HG03045 (cell line): Measurements from ENCODE around the gene ITIH2.
"Not testable (repeated sequence)": the region's sequence is repeated elsewhere in the genome, so short reads cannot be mapped to it uniquely, and the experiment has no call there.

Experiments used
- ATAC-seq: cut with Tn5 transposase; IDR thresholded peaks from one replicate; pipeline ENCODE4 v1.9.1; 2021; ENCODE audit warnings: mild to moderate bottlenecking, moderate library complexity; ENCODE audit not compliant: unreplicated experiment

The ITIH2 gene, protein sequence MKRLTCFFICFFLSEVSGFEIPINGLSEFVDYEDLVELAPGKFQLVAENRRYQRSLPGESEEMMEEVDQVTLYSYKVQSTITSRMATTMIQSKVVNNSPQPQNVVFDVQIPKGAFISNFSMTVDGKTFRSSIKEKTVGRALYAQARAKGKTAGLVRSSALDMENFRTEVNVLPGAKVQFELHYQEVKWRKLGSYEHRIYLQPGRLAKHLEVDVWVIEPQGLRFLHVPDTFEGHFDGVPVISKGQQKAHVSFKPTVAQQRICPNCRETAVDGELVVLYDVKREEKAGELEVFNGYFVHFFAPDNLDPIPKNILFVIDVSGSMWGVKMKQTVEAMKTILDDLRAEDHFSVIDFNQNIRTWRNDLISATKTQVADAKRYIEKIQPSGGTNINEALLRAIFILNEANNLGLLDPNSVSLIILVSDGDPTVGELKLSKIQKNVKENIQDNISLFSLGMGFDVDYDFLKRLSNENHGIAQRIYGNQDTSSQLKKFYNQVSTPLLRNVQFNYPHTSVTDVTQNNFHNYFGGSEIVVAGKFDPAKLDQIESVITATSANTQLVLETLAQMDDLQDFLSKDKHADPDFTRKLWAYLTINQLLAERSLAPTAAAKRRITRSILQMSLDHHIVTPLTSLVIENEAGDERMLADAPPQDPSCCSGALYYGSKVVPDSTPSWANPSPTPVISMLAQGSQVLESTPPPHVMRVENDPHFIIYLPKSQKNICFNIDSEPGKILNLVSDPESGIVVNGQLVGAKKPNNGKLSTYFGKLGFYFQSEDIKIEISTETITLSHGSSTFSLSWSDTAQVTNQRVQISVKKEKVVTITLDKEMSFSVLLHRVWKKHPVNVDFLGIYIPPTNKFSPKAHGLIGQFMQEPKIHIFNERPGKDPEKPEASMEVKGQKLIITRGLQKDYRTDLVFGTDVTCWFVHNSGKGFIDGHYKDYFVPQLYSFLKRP

DNA sequence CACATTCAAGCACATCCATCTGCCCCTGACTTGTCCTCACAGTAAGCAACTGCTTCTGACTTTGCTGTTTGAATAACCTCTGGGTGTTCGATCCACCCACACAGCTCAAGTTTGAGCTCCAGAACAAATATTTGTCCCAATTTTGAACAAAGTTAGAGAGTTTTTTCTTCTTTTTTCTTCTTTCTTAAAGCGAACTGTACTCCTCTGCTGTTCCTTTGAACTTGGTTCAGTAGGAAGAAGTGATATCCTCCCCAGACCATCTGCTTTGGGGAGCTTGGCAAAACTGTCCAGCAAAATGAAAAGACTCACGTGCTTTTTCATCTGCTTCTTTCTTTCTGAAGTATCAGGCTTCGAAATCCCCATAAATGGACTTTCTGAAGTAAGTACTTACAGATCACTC lies at the start of gene ITIH2:
Gene ITIH2, plus strand, starts transcription at position 177 of the 400 bp plus-strand sequence. Its CDS starts 119 bp downstream, at position 296.
- no peak for ATAC-seq

DNA sequence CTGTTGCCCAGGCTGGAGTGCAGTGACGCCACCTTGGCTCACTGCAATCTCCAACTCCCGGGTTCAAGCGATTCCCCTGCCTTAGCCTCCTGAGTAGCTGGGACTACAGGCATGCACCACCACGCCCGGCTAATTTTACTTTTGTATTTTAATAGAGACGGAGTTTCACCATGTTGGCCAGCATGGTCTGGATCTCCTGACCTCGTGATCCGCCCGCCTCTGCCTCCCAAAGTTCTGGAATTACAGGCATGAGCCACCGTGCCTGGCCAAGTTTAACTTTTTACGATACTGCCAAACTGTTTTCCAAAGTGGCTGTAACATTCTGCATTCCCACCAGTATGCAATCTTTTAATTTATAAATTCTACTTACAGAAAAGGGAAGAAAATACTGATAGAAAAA lies 46.0 kb upstream of the ITIH2 start:
- not testable (repeated sequence) for ATAC-seq

DNA sequence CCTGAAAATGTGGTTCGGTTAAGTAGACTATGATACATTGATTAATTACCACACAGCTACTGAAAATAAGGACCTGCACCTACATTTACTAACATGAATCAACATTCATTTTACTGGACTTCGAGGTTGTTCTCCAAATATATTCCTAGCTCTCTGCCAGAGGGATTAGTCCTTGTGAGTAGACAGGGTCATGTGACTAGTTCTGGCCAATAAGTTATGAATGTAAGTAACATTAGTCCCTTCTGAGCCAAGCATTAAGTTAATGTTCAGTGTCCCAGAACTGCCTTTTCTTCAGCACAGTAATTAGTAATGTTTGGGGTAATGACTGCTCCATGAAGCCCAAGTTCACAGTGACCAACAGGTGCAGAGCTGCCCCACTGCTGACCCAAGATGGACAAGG lies 45.6 kb upstream of the ITIH2 start:
- ATAC-seq, result no peak

DNA sequence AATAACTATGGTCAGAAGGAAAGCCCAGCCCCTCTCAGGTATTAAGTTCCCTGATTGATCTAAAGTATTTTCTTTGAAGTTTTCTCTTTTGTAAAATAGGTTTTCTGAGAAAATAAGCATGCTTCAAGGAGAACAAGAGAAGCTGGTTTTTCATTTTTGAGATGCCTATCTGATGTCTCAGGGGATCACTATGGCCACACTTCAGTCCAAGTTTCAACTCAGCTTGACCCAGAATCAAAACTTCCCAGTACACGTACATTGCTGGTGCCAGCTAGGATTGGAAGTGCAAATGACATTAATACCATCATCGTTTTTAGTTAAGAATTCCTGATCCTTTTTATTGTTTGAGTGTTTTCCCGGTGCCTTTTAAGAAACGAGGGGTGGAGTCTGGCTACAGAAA lies 43.6 kb upstream of the ITIH2 start:
- ATAC-seq, result no peak

DNA sequence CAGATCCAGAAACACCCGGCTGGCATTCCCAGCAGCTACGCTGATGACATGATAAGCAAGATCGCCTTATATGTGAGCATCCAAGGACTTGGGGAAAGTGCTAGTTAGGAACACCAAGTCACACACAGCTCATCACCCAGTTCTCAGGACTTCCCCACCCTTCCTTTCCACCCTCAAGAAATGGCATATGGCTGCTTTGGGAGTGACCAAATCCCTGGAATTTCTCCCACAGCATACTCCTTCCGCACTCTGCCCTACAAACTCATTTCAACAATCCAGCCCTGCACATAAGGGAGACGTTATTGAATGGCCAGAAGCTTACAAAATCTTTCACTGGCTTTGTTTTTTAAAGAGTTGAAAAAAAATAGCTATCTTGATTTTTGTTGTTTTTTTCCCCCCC lies 40.6 kb upstream of the ITIH2 start:
- no peak for ATAC-seq

DNA sequence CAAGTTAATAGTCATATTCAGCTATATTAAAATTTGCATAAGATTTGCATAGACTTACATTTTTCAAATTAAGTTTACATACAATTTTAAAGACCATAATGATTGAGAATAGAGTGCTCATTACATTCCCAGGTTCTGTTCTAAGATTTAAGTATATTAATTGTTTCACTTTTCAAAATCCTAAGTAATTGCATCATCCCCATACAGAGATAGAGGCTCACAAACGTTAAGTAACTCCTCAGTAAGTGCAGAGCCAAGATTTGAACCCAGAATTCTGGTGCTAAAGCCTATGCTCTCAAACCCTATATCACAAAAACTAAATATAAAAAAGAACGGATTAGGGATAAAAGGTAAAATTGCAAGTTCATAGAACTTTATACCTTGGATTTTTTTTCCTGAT lies 38.4 kb upstream of the ITIH2 start:
- ATAC-seq, result no peak

DNA sequence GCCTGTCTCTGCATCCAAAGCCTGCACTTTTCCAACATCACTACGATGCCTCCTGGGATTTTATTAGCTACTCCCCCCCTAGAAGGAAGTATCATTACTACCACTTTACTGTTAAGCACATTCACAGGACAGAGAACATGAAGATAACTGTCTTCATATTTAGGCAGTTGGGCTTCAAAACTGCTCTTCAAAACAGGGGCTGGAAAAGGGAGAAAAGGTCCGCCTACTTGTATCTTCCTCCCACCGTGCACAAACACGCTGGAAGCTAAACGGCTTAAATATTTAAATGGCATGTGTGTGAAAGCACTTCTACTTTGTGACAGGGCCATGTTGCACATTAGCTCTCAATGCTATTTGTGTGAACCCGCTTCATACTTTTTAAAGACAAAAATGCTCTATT lies 37.3 kb upstream of the ITIH2 start:
- no peak for ATAC-seq

DNA sequence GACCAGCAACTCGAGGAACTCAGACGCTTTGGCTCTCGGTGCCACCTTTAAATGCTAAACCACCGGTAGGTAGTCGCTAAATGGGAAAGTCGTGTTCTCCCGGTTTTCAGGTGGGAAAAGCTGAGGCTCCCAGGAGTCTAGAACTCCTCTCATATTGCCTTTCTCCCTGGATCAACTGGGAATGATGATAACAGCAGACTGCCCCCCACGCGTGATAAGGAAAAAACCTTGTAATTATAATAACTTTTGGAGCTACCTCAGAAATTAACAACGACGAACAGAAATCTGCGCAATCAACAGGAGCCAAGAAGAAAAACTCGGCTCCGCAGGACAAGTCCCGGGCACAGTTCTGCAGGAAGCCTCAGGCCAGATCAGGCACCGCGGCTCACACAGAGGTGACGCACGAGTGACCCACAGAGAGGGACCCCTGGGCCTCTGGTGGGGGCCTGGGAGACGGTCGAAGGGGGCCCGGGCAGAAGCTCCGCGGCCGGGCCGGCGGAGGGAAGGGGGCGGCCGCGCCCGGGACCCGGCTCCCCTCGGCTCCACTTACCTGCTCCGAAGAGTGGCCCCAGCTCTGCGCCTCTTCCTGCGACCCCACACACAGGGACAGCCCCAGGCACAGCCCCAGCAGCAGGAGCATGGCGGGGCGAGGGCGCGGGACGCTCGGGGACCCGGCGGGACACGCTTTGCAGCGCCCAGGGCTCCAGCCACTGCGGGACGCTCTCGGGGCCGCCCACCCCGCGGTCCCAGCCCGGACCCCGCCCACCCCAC lies 36.7 kb upstream of the ITIH2 start, which contains the start of gene ITIH5:
Gene ITIH5, minus strand, starts transcription at position 714 of the 771 bp plus-strand sequence. Its CDS starts 74 bp downstream, at position 640.
- no peak for ATAC-seq

DNA sequence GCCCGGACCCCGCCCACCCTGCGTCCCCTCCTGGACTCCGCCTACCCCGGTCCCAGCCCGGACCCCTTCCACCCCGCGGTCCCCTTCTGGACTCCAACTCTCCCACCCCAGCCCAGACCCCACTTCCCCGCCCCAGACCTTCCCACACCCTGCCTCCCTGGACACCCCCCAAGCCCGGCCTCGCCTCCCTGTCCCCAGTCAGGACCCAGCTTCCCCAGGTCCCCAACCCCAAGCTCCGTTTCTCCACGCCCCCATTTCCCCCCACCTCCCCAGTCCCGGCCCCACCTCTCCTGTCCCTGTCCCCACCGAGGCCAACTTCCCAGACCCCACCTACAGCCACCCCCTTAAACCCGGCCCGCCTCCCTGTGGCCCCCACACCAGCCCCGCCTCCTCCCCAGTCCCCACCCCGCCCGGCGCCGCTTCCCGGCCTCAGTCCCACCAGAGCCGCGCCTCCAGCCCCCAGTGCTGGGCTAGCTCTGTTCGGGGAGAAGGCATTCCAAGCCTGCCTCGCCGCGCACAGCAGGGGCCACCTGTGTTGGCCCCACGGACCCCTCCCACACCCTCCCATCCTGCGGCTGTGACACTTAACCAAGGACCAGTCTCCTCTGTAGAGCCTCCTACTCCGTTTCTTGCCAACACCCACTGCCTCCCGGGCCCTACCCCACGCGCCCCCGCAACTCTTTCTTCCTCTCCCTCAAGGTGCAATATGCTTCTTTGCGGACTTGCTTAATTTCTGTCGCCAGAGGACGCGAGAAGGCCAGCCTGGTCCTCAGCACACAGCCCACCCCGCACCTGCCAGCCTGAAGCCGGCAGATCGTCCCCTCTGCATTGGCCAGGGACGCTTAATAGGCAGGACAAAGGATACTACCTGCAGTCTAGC lies 35.6 kb upstream of the ITIH2 start:
- no peak for ATAC-seq

DNA sequence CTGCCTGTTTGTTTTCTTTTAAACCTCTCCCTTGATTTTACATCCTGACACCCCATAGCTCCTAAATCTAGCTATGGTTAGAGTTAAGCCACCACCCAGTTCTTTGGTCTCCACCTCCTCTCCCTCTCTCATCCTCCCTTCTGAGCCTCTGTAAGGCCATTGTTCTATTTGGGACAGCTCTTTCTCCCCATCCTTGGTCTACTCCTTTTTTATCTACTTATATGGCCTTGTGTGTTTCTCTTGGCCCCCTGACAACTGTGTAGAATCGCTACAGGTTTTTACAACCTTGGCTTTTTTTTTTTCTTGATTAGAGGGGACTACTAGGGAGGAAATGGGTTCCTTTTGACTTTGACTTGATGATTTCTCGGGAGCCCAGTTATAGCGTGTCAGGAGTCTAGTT lies 33.0 kb upstream of the ITIH2 start:
- ATAC-seq, result no peak

DNA sequence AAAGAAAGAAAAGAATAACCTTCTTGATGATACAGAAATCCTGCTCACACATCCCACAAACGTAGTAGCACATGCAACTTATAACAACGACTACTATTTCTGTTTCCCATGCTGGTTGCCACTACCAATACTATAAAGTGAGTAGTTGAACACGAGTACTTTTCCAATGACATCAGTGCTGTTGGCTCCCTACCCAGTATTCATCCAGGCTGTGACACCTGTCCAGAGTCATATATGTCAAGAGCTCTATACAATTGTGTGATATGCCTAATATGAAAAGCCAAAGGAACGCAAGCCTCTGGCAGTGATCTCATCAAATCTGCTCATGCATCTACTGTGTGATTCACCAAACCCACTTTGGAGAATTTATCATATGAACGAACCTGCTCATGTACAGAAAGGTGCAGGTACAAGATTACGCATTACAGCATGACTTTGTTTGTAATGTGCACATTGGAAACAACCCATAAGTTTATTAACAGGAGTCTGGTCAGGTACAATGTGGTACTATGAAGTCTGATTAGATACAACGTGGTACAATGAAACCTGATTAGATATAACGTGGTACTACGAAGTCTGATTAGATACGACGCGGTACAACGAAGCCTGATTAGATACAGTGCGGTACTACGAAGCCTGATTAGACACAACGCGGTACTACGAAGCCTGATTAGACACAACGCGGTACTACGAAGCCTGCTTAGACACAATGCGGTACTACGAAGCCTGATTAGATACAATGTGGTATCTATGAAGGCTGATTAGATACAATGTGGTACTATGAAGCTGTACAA lies 30.6 kb upstream of the ITIH2 start:
- ATAC-seq, result no peak

DNA sequence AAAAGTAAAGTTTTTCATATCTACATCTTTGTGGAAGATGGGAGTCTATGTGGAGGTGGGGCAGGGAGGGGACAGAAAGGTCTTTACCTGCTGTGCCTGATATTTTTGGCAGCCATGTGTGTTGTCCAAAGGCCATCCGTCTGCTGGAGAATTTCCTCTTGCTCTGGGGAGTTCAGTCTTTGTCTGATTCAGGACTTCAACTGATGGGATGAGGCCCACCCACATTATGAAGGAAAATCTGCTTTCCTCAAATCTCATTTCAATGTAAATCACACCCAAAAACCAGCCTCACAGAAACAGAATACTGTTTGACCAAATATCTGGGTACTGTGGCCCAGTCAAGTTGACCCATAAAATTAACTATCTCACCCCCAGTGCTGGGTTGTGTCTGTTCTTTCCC lies 23.9 kb upstream of the ITIH2 start:
- no peak for ATAC-seq

DNA sequence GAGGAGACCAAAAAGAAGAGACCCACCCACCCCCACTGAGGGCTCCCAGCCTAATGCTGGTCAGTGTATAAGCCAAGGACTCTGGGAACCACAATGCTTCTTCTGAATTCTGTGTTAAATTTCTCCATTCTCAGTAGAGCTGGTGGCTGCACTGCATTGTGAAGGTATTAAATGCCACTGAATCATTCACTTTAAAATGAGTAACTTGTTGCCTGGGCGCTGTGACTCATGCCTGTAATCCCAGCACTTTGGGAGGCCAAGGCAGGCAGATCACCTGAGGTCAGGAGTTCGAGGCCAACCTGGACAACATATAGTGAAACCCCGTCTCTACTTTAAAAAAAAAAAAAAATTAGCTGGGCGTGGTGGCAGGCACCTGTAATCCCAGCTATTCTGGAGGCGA lies 23.0 kb upstream of the ITIH2 start:
- ATAC-seq, result not testable (repeated sequence)

DNA sequence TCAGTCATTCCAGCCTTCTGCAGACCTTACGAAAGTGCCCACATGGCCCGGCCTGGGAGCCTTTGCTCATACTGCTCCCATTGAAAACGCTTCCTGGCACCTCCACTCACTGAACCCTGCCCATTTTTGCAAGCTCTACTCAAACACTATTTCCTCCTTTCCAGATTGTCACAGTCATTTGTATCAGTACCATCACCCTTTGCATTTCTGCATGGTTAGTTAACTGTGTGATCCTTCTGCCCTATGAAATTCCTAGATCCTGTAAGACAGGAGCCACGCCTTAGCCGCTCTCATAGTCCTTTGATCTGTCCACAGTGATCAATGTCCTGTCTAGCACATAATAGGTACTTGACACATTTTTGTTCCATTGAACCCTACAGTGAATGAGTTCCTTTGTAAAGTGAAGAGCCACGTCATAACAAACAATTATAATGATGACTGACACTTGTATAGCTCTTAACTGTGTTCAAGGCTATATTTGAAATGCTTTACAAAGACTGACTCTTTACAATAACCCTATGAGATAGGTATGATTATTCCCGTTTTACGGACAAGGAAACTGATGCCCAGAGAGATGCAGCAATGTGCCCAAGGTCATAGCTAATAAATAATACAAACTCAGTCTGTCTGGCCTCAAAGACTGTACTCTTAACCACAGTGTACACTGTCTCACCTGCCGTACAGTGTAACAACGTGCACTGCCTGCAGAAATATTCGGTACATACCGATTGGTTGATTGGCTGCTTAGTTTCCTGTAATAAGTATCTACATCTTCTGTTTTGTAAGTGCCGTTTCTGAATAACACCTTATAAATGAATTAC lies 16.6 kb upstream of the ITIH2 start:
- ATAC-seq, result no peak

DNA sequence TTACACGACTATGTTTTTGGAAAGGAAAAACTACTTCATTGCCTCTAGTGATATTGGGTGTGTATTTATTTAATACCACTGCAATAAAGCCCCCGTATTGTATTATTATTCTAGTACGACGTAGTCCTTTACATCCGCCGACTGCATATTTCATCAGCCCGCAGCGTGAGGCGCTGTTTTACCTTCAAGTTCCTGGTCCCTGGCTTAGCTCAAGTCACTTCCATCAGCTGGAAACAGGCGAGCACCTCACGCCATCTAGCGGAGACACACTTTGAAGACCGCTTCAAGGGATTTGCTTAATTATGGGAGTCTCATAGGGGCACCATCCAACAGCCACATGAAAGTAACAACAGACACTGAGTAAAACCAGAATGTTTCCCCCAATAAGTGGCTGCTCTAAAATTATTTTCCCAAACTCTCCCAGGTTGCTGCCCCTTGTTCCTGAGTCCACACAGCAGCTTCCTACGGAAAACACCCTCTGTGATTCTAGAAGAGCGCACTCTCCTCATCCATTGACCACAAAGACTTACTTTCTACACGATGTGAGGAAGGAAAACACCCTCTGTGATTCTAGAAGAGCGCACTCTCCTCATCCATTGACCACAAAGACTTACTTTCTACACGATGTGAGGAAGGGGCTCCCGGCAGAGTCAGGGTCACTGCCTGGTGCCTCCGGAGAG lies 15.7 kb upstream of the ITIH2 start:
- peak; percentile 86 for ATAC-seq

DNA sequence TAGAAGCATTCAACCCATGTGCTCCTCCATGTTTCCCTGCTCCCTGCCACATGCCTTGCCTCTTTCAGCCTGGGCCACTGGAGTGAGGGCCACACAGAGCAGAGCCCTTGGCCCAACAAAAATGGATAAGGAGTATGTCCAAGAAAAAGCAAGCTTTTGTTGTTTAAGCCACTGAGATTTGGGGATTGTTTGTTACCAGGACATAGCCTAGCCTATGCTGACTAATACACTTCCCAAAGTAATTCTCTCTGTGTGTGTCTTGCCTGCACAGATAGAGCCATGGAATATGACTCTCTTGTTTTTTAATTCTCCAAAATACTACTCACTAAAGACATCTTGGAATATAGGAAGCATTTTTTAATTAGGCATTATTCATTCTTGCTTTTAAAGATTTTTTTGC lies 13.5 kb upstream of the ITIH2 start:
- no peak for ATAC-seq

DNA sequence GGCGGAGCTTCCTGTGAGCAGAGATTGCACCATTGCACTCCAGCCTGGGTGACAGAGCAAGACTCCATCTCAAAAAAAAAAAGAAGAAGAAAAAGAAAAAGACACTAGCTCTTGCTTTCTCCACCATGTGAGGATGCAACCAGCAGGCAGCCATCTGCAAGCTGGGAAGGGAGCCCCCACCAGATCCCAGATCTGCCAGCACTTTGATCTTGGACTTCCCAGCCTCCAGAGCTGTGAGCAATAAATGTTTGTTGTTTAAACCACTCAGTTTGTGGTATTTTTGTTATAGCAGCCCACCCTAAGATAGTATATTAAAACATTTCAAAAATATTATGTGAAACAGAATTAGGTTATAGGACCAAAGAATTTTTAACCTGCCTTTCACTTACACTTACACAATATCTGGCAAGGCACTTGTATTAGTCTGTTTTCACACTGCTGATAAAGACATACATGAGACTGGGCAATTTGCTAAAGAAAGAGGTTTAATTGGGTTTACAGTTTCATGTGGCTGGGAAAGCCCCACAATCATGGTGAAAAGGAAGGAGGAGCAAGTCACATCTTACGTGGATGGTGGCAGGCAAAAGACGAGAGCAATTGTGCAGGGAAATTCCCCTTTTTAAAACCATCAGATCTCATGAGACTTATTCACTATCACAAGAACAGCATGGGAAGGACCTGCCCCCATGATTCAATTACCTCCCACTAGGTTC lies 12.1 kb upstream of the ITIH2 start:
- not testable (repeated sequence) for ATAC-seq
